ENCODE results near the gene RUNX2. TPM values are rescaled to one million over a fixed set of nuclear protein-coding genes. Genes with fewer than 3 reads are reported as not detected.

RUNX2 gene
- total and polyA plus RNA-seq, 2 of the 8 experiments (the other 6 are each of a cell fraction or from before 2014, with no cell fraction given): 0.26 to 1.2 TPM

DNA sequence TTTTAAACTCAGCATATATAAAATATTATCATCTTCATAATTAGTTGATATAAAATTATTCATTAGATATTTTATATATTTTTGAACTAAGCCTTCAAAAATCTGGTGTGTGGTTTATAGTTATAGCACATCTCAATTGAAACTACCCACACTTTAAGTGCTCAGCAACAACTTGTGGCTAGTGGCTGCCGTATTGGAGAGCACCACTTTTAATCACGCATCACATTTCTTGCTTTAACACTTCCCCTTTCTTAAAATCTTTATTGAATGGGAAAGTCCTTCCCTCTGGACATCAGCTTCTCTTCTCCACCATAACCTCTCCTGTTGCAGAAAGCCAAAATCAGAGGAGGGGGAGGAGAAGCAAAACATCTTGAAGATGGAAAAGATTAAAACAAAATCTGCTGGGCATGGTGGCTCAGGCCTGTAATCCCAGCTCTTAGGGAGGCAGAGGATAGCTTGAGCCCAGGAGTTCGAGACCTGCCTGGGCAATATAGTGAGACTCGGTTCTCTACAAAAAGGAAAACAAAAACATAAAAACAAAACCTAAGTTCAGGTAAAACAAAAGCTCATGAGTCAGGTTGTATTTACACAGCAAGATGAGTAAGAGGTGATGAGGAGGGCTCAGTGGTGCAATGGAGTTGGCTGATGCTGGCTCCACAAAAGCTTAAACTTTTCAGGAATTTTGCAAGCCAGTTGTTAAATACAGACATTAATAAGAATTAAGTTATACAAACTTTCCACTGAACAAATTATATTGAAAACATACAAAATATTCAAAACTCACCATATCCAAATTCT lies 286.6 kb downstream of the RUNX2 start:
- Histone ChIP-seq H4K91ac (replicated peaks; ENCODE audit: insufficient read length, low read length) (no peak overlapping the region), H3K56ac (replicated peaks; ENCODE audit: insufficient read length, low read depth, low read length) (no peak overlapping the region), H2AFZ (ENCODE audit: low read length) (no peak overlapping the region), H3K36me3 (ENCODE audit: control insufficient read depth in 2 of 4, insufficient read depth in 4 of 4, low read length in 3 of 4) (no peaks in the 10 kb centered on the region), H3K23ac (ENCODE audit: insufficient read length) (no peak overlapping the region), H3K4me2 (ENCODE audit: insufficient read depth in 1 of 2, low read depth in 2 of 2, low read length in 2 of 2) (no peak overlapping the region), H3K9ac (replicated peaks in 1 of 4; ENCODE audit: extremely low read depth in 1 of 4, low read depth in 3 of 4, low read length in 3 of 4) (no peak overlapping the region), H2BK12ac (ENCODE audit: low read depth, low read length) (no peak overlapping the region), H3K27ac (ENCODE audit: low read depth, low read length) (no peak overlapping the region), H3K14ac (ENCODE audit: insufficient read length) (no peak overlapping the region), H3K4me3 (ENCODE audit: extremely low read depth in 1 of 4, insufficient read depth in 2 of 4, low read depth in 3 of 4, low read length in 4 of 4) (no peak overlapping the region), H3K4ac (replicated peaks; ENCODE audit: insufficient read length, low read depth, low read length) (no peak overlapping the region), H2BK20ac (ENCODE audit: low read length) (no peak overlapping the region), H3K18ac (ENCODE audit: extremely low read depth, low read length) (no peak overlapping the region), H3K79me1 (ENCODE audit: low read depth, low read length) (no peaks in the 10 kb centered on the region), H3K23me2 (ENCODE audit: low read depth, low read length) (no peaks in the 10 kb centered on the region; the same call in 1 of the 2 replicates), H2BK5ac (ENCODE audit: low read depth, low read length) (no peak overlapping the region), H2BK15ac (ENCODE audit: low read length) (no peak overlapping the region), H4K20me1 (replicated peaks in 1 of 2; ENCODE audit: control insufficient read depth in 1 of 2, insufficient read depth in 2 of 2, low read length in 2 of 2) (no peaks in the 10 kb centered on the region), H4K8ac (ENCODE audit: extremely low read depth, insufficient read depth, low read length) (no peak overlapping the region), H3K9me3 (ENCODE audit: insufficient read depth in 2 of 2, low read depth in 1 of 2, low read length in 1 of 2) (no peaks in the 10 kb centered on the region), H3K27me3 (replicated peaks in 1 of 4; ENCODE audit: control insufficient read depth in 3 of 4, extremely low read depth in 1 of 4, insufficient read depth in 3 of 4, low read length in 3 of 4) (no peaks in the 10 kb centered on the region; a peak in 1 of 7 replicates), H2AK5ac (ENCODE audit: low read depth, low read length) (no peak overlapping the region), H4K5ac (ENCODE audit: insufficient read length, low read depth, low read length) (no peak overlapping the region), H3K79me2 (ENCODE audit: control insufficient read depth in 1 of 2, insufficient read depth in 2 of 2, low read length in 2 of 2) (no peaks in the 10 kb centered on the region), H2BK120ac (replicated peaks; ENCODE audit: low read depth, low read length) (no peak overlapping the region), H3K4me1 (replicated peaks in 1 of 4; ENCODE audit: control insufficient read depth in 3 of 4, insufficient read depth in 4 of 4, low read length in 3 of 4) (no peaks in the 10 kb centered on the region)
- FAIRE-seq (no peak), DNase-seq (ENCODE audit: low read depth in 1 of 2, low spot score in 2 of 2) (peak in 1 of 2 experiments; percentile 2)
- CTCF ChIA-PET (ENCODE audit: partially characterized antibody): interaction anchor here (0.5 kb wide), 1 partner anchor 237 kb away, joined by 3 read pairs; no protein-coding TSS in a partner anchor
- 88% methylated on average over 4 of the region's 4 CpGs; no CpG with 5 or more reads in 1 of the 2 experiments for WGBS, 2 experiments (ENCODE audit: extremely low coverage in 1 of 2, insufficient coverage in 1 of 2, insufficient read length in 1 of 2, insufficient replicate concordance in 2 of 2, low coverage in 1 of 2, low lambda C conversion rate in 2 of 2, missing lambda C conversion rate in 1 of 2)
- POLR2A ChIA-PET (ENCODE audit: partially characterized antibody): no interaction called here
- TF ChIP-seq PHF8 (conservative IDR thresholded peaks at IDR 0.05; ENCODE audit: low read depth, low read length) (no peak), SAP30 (IDR thresholded peaks at IDR 0.05; ENCODE audit: insufficient read depth, insufficient replicate concordance, low read length) (no peak), SIX5 (IDR thresholded peaks at IDR 0.05; ENCODE audit: low read depth, low read length) (no peak), ASH2L (IDR thresholded peaks at IDR 0.05; ENCODE audit: low read length) (no peak), POU5F1 (IDR thresholded peaks at IDR 0.05; ENCODE audit: low read depth, low read length) (no peak), FOSL1 (IDR thresholded peaks at IDR 0.05; ENCODE audit: insufficient read depth, low read depth, low read length) (no peak), JUN (IDR thresholded peaks at IDR 0.05; ENCODE audit: low read depth, low read length) (no peak), BRCA1 (IDR thresholded peaks at IDR 0.05; ENCODE audit: low read depth, low read length) (no peak), RFX5 (IDR thresholded peaks at IDR 0.05; ENCODE audit: borderline replicate concordance, low read depth, low read length) (no peak), SRF (IDR thresholded peaks at IDR 0.05; ENCODE audit: low read depth, low read length) (no peak), TAF1 (IDR thresholded peaks at IDR 0.05; ENCODE audit: low read depth, low read length) (no peak), YY1 (IDR thresholded peaks at IDR 0.05; ENCODE audit: low read depth, low read length) (no peak)
- TF ChIP-seq, protein P1, sequence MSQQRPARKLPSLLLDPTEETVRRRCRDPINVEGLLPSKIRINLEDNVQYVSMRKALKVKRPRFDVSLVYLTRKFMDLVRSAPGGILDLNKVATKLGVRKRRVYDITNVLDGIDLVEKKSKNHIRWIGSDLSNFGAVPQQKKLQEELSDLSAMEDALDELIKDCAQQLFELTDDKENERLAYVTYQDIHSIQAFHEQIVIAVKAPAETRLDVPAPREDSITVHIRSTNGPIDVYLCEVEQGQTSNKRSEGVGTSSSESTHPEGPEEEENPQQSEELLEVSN (IDR thresholded peaks at IDR 0.05): no peak

Data from H1 (cell line).